CD4-positive, alpha-beta T cell treated with Interleukin-2 at 100 ng/mL for 4 hours (primary cell): ENCODE data around the gene CDH5.
A peak's percentile ranks its signal among the peaks of the same experiment; 100 is the strongest.
"Not testable (repeated sequence)": the region's sequence is repeated elsewhere in the genome, so short reads cannot be mapped to it uniquely, and the experiment has no call there.

Experiments
- DNase-seq: peaks from one replicate; pipeline ENCODE4 v3.0.0-alpha.2; 2020; ENCODE audit warnings: low spot score

Gene CDH5

GRCh38 chr16:66366433-66367299, at the start of gene CDH5:
Gene CDH5, plus strand, starts transcription at chr16:66366691. Its CDS starts 12,647 bp downstream, at chr16:66379338.
- DNase-seq = no peak

GRCh38 chr16:66318505-66318904, 48.0 kb upstream of the CDH5 start:
- no peak for DNase-seq

- DNase-seq = no peak
Measured at GRCh38 chr16:66320774-66321173, 45.7 kb upstream of the CDH5 start.

GRCh38 chr16:66322174-66322573, 44.3 kb upstream of the CDH5 start:
- DNase-seq = no peak

GRCh38 chr16:66324815-66325515, 41.5 kb upstream of the CDH5 start:
- DNase-seq = no peak

GRCh38 chr16:66325717-66326376, 40.6 kb upstream of the CDH5 start:
- DNase-seq = no peak

- no peak for DNase-seq
Measured at GRCh38 chr16:66326991-66327513, 39.4 kb upstream of the CDH5 start.

- DNase-seq = no peak
Measured at GRCh38 chr16:66328282-66328681, 38.2 kb upstream of the CDH5 start.

GRCh38 chr16:66331464-66331863, 35.0 kb upstream of the CDH5 start:
- not testable (repeated sequence) for DNase-seq

GRCh38 chr16:66332634-66333610, 33.6 kb upstream of the CDH5 start:
- no peak for DNase-seq

GRCh38 chr16:66334853-66335574, 31.5 kb upstream of the CDH5 start:
- DNase-seq = no peak

- DNase-seq = no peak
Measured at GRCh38 chr16:66335704-66336329, 30.7 kb upstream of the CDH5 start.

- no peak for DNase-seq
Measured at GRCh38 chr16:66337463-66338188, 28.9 kb upstream of the CDH5 start.

- peak; percentile 1 for DNase-seq
Measured at GRCh38 chr16:66342294-66342900, 24.1 kb upstream of the CDH5 start.

GRCh38 chr16:66344533-66345145, 21.9 kb upstream of the CDH5 start:
- peak; percentile 45 for DNase-seq

- no peak for DNase-seq
Measured at GRCh38 chr16:66346221-66346620, 20.3 kb upstream of the CDH5 start.

- no peak for DNase-seq
Measured at GRCh38 chr16:66352304-66352703, 14.2 kb upstream of the CDH5 start.

- no peak for DNase-seq
Measured at GRCh38 chr16:66353055-66353454, 13.4 kb upstream of the CDH5 start.
